GM21723 (cell line): ENCODE measurements around the gene STX1A.

ENCODE experiments used
- ATAC-seq: cut with Tn5 transposase; IDR thresholded peaks from one replicate; pipeline ENCODE4 v1.9.1; 2021; ENCODE audit warnings: mild to moderate bottlenecking, moderate library complexity; ENCODE audit not compliant: unreplicated experiment

STX1A gene

DNA sequence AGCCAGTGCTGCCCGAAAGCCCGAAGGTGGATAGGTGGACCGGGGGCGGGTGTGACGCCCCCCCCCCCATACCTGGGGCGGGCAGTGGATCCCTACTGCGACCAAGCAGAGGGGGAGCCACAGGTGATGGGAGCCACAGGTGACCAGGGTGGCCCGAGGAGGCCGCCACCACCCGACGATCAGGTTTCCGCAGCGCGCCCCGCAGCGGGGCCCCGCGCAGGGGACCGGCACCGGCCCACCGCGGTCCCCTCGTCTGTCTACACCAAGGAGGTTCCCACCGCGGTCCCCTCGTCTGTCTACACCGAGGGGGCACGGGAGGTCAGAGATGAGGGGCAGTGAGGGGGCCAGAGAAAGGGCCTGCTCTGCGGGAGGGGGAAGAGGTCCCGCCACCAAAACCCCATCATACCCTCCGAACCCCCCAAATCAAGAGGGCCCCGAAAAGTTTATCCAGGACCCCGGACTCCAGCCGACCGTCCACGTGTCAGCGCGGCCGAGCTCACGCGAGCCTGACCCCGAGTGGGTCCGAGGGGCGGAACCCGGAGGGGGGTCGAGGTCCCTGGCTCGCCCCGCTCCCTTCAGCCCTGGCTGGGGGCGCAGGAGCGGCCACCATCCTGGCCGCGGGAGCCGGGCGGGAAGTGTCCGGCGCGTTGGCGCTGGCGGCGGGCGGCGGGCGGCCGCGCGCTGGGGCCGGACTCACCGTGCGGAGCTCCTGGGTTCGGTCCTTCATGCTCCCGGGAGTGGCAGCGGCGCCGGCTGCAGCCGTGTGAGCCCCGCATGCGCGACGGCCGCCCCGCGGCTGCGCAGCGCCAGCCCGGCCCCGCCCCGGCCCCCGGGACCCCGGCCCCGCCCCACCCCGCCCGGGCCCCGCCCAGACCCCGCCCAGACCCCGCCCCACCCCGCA, at the start of gene STX1A:
STX1A (minus strand) TSS at position 765 of the 901 bp plus-strand sequence; CDS start at position 727, 38 bp downstream.
- ATAC-seq: peak; percentile 62

DNA sequence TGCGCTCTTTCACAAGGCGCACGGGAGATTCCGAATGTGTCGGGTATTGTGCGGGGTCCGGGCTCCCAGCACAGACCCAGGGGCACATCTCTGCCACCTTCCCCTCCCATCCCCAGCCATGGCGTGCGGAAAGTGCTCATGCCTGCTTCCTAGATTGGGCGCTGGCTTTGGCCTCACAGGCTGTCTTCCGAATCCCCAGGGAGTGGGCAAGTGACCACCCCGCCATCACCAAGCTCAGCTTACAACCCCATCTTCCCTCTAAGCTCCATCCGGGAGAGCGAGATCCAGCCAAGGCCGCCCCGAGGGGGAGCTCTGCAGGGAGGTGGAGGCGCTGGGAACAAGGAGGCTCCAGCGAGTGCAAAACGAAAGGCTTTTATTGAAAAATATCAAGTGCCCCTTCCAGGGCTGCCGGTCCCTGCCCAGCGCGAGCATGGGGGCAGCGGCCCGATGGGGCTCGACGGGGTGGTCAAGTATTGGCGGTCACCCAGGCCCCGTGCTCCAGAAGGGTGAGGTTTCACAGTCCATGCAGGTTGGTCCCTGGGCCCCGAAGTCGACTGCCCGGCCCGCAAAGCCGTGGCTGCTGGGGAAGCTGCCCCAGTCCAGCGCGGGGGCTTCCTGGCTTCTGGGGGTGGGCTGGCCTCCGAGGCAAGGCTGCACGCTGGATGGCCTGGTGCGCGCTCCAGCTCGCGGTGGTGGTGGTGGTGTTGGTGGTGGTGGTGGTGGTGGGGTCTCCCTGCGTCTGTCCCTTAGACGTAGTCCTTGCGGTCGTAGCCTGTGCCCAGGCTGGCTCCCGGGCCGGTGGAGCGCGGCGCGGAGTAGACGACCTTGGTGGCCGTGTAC, 49.4 kb upstream of the STX1A start:
- no peak for ATAC-seq

GRCh38 chr7:73766556-73767229, 47.2 kb upstream of the STX1A start:
- ATAC-seq: no peak

DNA sequence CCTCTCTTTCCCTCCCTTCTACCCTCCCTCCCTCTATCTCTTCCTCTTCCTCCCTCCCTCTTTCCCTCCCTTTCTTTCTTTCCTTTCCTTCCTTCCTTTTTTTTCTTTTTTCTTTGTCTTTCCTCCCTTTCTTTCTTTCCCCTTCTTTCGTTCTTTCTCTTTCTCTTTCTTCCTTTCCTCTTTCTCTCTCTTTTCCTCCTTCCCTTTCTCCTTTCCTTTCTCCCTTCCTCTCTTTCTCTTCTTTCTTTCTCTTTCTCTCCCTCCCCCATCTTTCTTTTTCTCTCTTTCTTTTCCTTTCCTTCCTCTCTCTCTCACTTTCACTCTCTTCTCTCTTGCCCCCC, 43.2 kb upstream of the STX1A start:
- no peak for ATAC-seq

GRCh38 chr7:73761854-73762658, 42.6 kb upstream of the STX1A start:
- ATAC-seq: no peak

- no peak for ATAC-seq
These were observed 39.2 kb upstream of the STX1A start for GRCh38 chr7:73758581-73759138.

DNA sequence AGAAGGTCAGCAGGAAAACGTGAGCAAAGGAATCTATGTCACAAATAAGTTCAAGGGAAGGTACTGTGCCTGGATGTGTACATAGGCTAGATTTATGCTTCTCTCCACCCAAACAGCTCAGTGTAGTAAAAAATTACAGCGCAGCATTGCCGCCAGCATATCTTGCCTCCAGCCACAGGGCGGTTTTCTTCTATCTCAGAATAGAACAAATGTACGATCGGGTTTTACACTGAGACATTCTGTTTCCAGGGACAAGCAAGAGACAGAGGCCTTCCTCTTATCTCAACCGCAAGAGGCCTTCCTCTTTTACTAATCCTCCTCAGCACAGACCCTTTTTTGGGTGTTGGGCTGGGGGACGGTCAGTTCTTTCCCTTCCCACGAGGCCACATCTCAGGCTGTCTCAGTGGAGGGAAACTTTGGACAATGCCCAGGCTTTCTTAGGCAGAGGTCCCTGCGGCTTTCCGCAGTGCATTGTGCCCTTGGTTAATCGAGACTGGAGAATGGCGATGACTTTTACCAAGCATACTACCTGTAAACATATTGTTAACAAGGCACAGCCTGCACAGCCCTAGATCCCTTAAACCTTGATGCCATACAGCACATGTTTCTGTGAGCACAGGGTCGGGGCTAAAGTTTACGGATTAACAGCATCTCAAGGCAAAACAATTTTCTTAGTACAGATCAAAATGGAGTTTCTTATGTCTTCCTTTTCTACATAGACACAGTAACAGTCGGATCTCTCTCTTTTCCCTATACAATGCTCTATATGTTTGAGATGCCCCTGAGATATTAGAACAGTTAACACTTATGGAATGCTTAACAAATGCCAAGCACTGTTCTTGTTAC, 30.7 kb upstream of the STX1A start:
- no peak for ATAC-seq

- no peak for ATAC-seq
These were observed 26.9 kb upstream of the STX1A start for GRCh38 chr7:73746378-73746777.

DNA sequence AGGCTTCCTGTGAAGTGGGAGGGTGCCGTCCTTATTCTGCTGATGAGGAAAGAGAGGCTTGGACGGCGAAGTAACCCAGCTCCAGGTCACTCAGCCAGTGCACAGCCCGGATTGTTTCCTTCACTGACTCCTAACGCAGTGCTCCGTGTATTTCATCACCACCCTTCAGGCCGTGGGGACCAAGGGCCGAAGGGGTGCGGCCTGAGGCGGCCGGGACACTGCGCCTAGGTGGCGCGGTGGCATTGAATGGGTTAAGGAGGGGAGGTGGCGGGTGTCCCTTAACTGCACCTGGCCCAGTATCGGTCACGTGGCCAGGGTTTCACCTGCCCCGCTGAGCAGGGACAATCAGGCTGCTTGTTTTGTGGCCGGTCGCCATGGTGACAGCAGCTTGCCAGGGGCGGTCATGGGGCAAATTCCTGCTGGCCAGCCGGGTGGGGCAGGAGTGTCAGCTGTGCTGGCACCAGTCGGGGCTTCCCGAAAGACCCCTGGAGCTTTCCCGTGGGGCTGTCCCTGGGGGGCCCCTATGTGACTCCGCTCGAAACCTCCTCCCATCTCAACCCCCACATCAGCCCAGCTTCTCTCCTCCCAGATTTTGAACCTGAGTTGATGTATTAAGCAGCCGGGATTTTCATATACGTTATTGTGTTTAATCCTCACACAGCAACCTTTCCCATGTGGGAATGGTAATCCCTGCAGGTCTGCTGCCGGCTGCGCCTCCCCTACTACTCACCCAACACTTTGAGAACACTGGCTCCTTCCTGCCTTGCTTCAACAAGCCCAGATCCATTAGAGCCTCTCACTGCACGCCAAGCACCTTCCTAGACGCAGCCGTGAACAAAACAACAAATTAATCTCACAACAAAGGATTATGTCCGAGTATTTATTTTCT, 23.5 kb upstream of the STX1A start:
- ATAC-seq: no peak

DNA sequence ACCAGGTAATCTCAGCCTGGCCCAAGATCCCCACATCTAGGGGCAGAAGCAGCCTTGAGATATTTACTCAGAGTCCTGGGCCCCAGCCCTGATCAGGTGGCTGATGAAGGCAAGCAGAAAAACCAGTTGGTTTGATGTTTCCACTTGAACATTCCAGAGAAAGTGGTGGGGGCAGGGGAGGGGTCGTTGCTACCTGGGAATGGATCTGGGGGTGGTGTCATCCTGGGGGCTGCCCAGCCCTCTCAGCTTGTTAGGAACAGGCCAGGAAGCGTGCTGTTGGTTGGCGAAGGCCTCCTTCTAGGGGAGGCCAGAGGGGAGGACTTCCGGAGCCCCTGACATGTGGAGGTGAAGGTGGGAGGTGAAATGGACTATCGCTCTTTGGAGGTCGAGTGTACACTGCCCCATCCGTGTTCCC, 22.9 kb upstream of the STX1A start:
- no peak for ATAC-seq

DNA sequence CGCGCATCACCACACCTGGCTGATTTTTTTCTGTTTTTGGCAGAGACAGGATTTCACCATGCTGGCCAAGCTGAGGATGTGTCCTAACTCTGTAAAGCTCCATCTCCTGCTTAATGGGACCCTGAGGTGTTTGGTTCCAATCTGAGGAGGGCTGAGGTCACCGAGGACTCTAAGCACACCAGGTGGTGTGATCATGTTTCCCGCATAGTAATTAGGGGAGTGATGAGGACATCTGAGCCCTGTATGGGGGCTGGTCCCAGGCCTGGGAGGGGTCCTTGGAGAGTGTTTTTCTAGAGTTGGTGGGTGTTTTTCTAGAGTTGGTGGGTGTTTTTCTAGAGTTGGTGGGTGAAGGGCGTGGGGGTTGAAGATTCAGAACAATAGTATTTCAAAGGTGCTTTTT, 22.1 kb upstream of the STX1A start:
- ATAC-seq: no peak

DNA sequence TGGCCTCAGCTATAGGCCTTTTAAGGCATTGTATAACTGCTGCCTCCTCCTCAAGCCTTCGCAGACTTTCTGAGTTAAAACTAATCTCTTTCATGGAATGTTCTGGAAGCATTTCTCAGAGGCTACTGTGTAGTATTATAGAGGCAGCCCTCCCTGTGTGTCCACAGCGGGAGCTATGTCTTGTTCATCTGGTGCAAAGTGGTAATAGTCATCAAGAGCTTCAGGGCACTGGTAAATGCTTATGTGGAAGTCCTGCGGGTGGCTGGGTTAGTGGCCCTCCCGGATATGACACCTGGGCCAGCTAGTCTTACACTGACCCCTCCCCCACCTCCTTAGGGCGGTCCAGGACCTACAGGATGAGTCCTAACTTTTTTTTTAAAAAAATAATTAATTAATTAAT, 21.3 kb upstream of the STX1A start:
- ATAC-seq: no peak

- no peak for ATAC-seq
These were observed 20.7 kb upstream of the STX1A start for GRCh38 chr7:73740212-73740611.

DNA sequence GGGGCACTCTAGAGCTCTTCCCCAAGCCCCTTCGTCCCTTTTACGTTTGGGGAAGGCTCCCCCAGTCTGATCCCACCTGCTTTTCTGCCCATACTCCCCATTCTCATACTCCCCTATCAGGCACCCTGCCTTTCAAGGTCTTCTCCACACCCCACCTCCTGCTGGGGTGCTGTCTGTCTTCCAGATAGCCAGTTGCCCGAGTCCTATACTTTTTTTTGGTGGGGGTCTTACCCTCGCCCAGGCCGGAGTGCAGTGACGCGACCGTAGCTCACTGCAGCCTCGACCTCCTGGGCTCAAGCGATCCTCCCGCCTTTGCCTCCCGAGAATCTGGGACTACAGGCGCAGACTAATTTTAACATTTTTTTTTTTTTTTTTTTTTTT, 19.9 kb upstream of the STX1A start:
- no peak for ATAC-seq

GRCh38 chr7:73738612-73739386, 19.3 kb upstream of the STX1A start, which contains the start of gene ABHD11:
TSS of gene ABHD11 (minus strand) at chr7:73738802. CDS start at chr7:73738770, 32 bp downstream.
- ATAC-seq: peak; percentile 76

DNA sequence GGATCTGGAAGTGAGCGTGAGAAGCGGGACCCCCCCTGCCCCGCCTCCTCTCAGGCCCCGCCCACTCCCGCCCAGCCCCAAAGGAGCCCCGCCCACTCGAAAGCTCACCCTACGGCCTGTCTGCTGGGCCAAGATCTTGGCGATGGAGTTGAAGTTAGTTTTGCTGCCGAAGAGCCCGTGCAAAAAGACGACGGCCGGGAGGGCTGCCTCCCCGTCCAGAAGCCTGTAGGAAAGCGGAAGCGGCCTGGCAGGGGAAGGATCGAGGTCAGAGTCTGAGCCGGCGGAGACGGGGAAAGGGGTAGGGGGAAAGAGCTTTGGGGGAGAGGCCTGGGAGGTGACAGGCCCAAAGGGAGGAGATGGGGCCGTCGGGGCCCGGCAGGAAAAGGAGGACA, 18.7 kb upstream of the STX1A start:
- peak; percentile 8 for ATAC-seq

DNA sequence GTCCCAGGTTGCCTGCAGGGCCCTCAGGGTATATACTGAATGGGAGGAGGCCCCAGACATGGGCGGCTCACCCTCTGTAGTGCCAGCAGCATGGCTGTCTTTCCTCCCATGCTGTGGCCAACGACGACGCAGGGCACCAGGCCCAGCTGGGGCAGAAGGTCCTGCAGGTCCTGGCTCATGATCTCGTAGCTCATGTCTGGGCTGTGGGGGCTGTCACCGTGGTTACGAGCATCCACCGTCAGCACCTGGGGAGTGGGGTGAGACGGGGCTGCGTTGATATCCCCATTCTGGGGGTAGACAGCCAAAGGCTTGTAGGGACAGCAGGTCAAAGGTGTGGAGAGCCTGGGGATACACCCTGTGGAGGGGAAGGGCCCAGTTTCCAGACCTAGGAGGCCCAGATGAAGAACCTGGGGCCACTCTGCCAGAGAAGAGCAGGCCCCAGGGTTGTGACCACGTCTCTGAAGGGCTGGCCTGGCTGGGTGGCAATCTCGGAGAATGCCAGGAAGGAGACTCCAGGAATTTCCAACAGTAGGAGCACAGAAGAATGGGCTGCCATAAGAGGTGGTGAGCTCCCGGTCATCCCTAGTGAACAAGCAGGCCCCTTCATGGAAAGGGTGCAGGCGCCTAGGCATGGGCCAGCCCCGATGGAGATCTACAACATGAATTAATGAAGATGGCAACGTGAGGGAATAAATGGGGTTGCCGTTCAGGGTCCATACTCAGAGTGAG, 18.2 kb upstream of the STX1A start:
- ATAC-seq: no peak
